IMR-90 (cell line): ENCODE results near the gene SDHB. TPM values are rescaled to one million over a fixed set of nuclear protein-coding genes. Genes with fewer than 3 reads are reported as not detected.

Experiments
- ATAC-seq: fragments of 200-7000 bp; cut with Tn5 transposase; 2 replicates; pipeline ENCODE4 v1.9.1; 2020; ENCODE audit warnings: low read depth, mild to moderate bottlenecking, moderate library complexity
- BruUV-seq: library from RNA; stranded (reverse); fragments of 400-500 nt; replicated peaks from 2 replicates; lab custom pipeline; 2021; lab: Mats Ljungman, UMichigan
- CTCF ChIA-PET: fragments of 300-600 bp; formaldehyde crosslinking; extraction: SDS; loops from one replicate; lab custom pipeline; 2021; ENCODE audit warnings: antibody characterized with exemption; lab: Yijun Ruan, JAX
- POLR2A ChIA-PET: fragments of 300-600 bp; sonication (Branson Sonifier 250); formaldehyde crosslinking; loops from one replicate; lab custom pipeline; 2022; ENCODE audit warnings: antibody characterized with exemption; ENCODE audit not compliant: unreplicated experiment; lab: Charles Lee
- DNase-seq: peaks from one replicate; pipeline ENCODE4 v3.0.0; 2013
- H2AFZ ChIP-seq: replicated peaks from 2 replicates; pipeline ENCODE3; 2013; ENCODE audit warnings: low read length, mild to moderate bottlenecking; ENCODE audit not compliant: poor library complexity
- H2AK5ac ChIP-seq: 2 replicates; pipeline ENCODE4 v1.6.1; 2013; ENCODE audit warnings: low read depth, low read length, inconsistent platforms
- H2AK9ac ChIP-seq: replicated peaks from 2 replicates; pipeline ENCODE3; 2013; ENCODE audit warnings: mild to moderate bottlenecking, low read depth, low read length, moderate library complexity; ENCODE audit not compliant: poor library complexity
- H2BK120ac ChIP-seq: 2 replicates; pipeline ENCODE4 v1.6.1; 2013; ENCODE audit warnings: low read depth, low read length, inconsistent platforms
- H2BK15ac ChIP-seq: 3 replicates; pipeline ENCODE4 v1.6.1; 2013; ENCODE audit warnings: low read depth, low read length, inconsistent platforms
- H2BK20ac ChIP-seq: 2 replicates; pipeline ENCODE4 v1.6.1; 2013; ENCODE audit warnings: low read depth, mild to moderate bottlenecking, inconsistent platforms, low read length, moderate library complexity
- H2BK5ac ChIP-seq: 2 replicates; pipeline ENCODE4 v1.6.1; 2013; ENCODE audit warnings: mild to moderate bottlenecking, low read depth, low read length, inconsistent platforms; ENCODE audit not compliant: poor library complexity, severe bottlenecking
- H3K14ac ChIP-seq: replicated peaks from 2 replicates; pipeline ENCODE4 v1.6.1; 2013; ENCODE audit warnings: low read depth, low read length, inconsistent platforms
- H3K18ac ChIP-seq: 2 replicates; pipeline ENCODE4 v1.6.1; 2013; ENCODE audit warnings: low read depth, low read length, control low read depth
- H3K23ac ChIP-seq: 2 replicates; pipeline ENCODE4 v1.6.1; 2013; ENCODE audit warnings: low read depth, low read length, inconsistent platforms
- H3K27ac ChIP-seq: 2 replicates; pipeline ENCODE4 v1.5.1; 2013; ENCODE audit warnings: mild to moderate bottlenecking, control low read depth, low read length; ENCODE audit not compliant: insufficient read depth
- H3K27me3 ChIP-seq: 2 replicates; pipeline ENCODE4 v1.6.1; 2013; ENCODE audit warnings: low read length; ENCODE audit not compliant: control insufficient read depth, insufficient read depth
- H3K36me3 ChIP-seq: 2 replicates; pipeline ENCODE4 v1.6.1; 2013; ENCODE audit warnings: low read length, mixed read lengths; ENCODE audit not compliant: control insufficient read depth, insufficient read depth
- H3K4ac ChIP-seq: 2 replicates; pipeline ENCODE4 v1.6.1; 2013; ENCODE audit warnings: low read depth, low read length, inconsistent platforms
- H3K4me1 ChIP-seq: 2 replicates; pipeline ENCODE4 v1.6.1; 2013; ENCODE audit warnings: low read length, mixed read lengths; ENCODE audit not compliant: control insufficient read depth, insufficient read depth
- H3K4me2 ChIP-seq: 2 replicates; pipeline ENCODE4 v1.6.1; 2013; ENCODE audit warnings: low read depth, mild to moderate bottlenecking, control low read depth, low read length, moderate library complexity
- H3K4me3 ChIP-seq: 2 replicates; pipeline ENCODE4 v1.5.1; 2013; ENCODE audit warnings: low read depth, mild to moderate bottlenecking, control low read depth, low read length, moderate library complexity; ENCODE audit not compliant: insufficient read depth
- H3K56ac ChIP-seq: 2 replicates; pipeline ENCODE4 v1.6.1; 2013; ENCODE audit warnings: low read length, inconsistent platforms; ENCODE audit not compliant: insufficient read depth; ENCODE audit errors: extremely low read depth
- H3K79me1 ChIP-seq, 2 experiments: 2 replicates each; pipeline ENCODE4 v1.6.1; 2013; ENCODE audit warnings: low read length in 2 of 2, inconsistent platforms in 1 of 2, low read depth in 1 of 2
- H3K9ac ChIP-seq: 2 replicates; pipeline ENCODE4 v1.6.1; 2013; ENCODE audit warnings: low read depth, low read length, control low read depth
- H3K9me1 ChIP-seq: 2 replicates; pipeline ENCODE4 v1.6.1; 2013; ENCODE audit warnings: low read length, inconsistent platforms; ENCODE audit not compliant: insufficient read depth
- H3K9me3 ChIP-seq: 2 replicates; pipeline ENCODE4 v1.6.1; 2013; ENCODE audit warnings: low read length; ENCODE audit not compliant: control insufficient read depth, insufficient read depth
- H4K20me1 ChIP-seq: 2 replicates; pipeline ENCODE4 v1.6.1; 2013; ENCODE audit warnings: low read length, inconsistent platforms; ENCODE audit not compliant: insufficient read depth
- H4K5ac ChIP-seq: 2 replicates; pipeline ENCODE4 v1.6.1; 2013; ENCODE audit warnings: mild to moderate bottlenecking, low read depth, low read length, control low read depth
- H4K8ac ChIP-seq, 2 experiments: 2 replicates each; pipeline ENCODE4 v1.6.1; 2013; ENCODE audit warnings: low read depth in 2 of 2, low read length in 2 of 2, control low read depth in 1 of 2, inconsistent platforms in 1 of 2
- H4K91ac ChIP-seq: 2 replicates; pipeline ENCODE4 v1.6.1; 2013; ENCODE audit warnings: low read depth, low read length, inconsistent platforms; ENCODE audit not compliant: insufficient read depth
- BHLHE40 ChIP-seq: fragments of 150-350 bp; IDR thresholded peaks from 2 replicates; pipeline ENCODE4 v1.6.1; 2016; ENCODE audit warnings: mild to moderate bottlenecking, low read depth, low read length
- CEBPB ChIP-seq: IDR thresholded peaks from 2 replicates; pipeline ENCODE4 v1.6.1; 2012; ENCODE audit warnings: low read depth, low read length, improper control_type of control experiment
- CHD1 ChIP-seq: IDR thresholded peaks from 2 replicates; pipeline ENCODE4 v1.6.1; 2012; ENCODE audit warnings: low read depth, low read length, improper control_type of control experiment
- CTCF ChIP-seq: conservative IDR thresholded peaks from 2 replicates; pipeline ENCODE4 v1.5.1; 2012; ENCODE audit warnings: mild to moderate bottlenecking, low read depth, low read length, improper control_type of control experiment
- ELK1 ChIP-seq: fragments of 150-350 bp; IDR thresholded peaks from 2 replicates; pipeline ENCODE4 v1.6.1; 2016; ENCODE audit warnings: low read depth, mild to moderate bottlenecking, low read length, moderate library complexity, borderline replicate concordance
- FOS ChIP-seq: fragments of 150-350 bp; IDR thresholded peaks from 2 replicates; pipeline ENCODE4 v1.6.1; 2016; ENCODE audit warnings: low read depth, low read length
- MAFK ChIP-seq: IDR thresholded peaks from 2 replicates; pipeline ENCODE4 v1.6.1; 2012; ENCODE audit warnings: low read depth, low read length, improper control_type of control experiment
- MAZ ChIP-seq: IDR thresholded peaks from 2 replicates; pipeline ENCODE4 v1.6.1; 2012; ENCODE audit warnings: low read depth, mild to moderate bottlenecking, low read length, improper control_type of control experiment, moderate library complexity, borderline replicate concordance
- MXI1 ChIP-seq: IDR thresholded peaks from 2 replicates; pipeline ENCODE4 v1.6.1; 2012; ENCODE audit warnings: low read depth, mild to moderate bottlenecking, low read length, moderate library complexity, borderline replicate concordance
- NFE2L2 ChIP-seq: fragments of 150-350 bp; IDR thresholded peaks from 2 replicates; pipeline ENCODE4 v1.6.1; 2016; ENCODE audit warnings: low read depth, mild to moderate bottlenecking, low read length
- POLR2A ChIP-seq: IDR thresholded peaks from 2 replicates; pipeline ENCODE4 v1.6.1; 2012; ENCODE audit warnings: mild to moderate bottlenecking, low read depth, low read length
- RAD21 ChIP-seq: IDR thresholded peaks from 2 replicates; pipeline ENCODE4 v1.6.1; 2012; ENCODE audit warnings: low read length, improper control_type of control experiment
- RCOR1 ChIP-seq: IDR thresholded peaks from 2 replicates; pipeline ENCODE4 v1.6.1; 2012; ENCODE audit warnings: mild to moderate bottlenecking, low read length, improper control_type of control experiment; ENCODE audit not compliant: insufficient replicate concordance
- RFX5 ChIP-seq: IDR thresholded peaks from 2 replicates; pipeline ENCODE4 v1.8.0; 2012; ENCODE audit warnings: low read depth, mild to moderate bottlenecking, low read length, moderate library complexity
- SMC3 ChIP-seq: fragments of 150-350 bp; IDR thresholded peaks from 2 replicates; pipeline ENCODE4 v1.6.1; 2016; ENCODE audit warnings: low read depth, mild to moderate bottlenecking, antibody characterized with exemption, low read length, moderate library complexity
- USF2 ChIP-seq: fragments of 150-350 bp; IDR thresholded peaks from 2 replicates; pipeline ENCODE4 v1.6.1; 2017; ENCODE audit warnings: mild to moderate bottlenecking, antibody characterized with exemption, low read length, low read depth
- WGBS, 2 experiments: methylation state at CpG; one replicate each; pipeline versions ENCODE4 v1.1.5 to v1.1.7; 2013; ENCODE audit warnings: missing lambda C conversion rate in 2 of 2; ENCODE audit not compliant: insufficient read length in 1 of 2; ENCODE audit errors: extremely low coverage in 2 of 2; 5-methylcytosine and 5-hydroxymethylcytosine counted together
- dilution Hi-C: fragments of 300-500 bp; cut with HindIII; formaldehyde crosslinking; loops from one replicate; pipeline ENCODE4 v1.14.3; 2018; ENCODE audit warnings: low sequenced_read_pairs; ENCODE audit not compliant: unreplicated experiment
- in situ Hi-C: fragments of 300-500 bp; cut with MboI; formaldehyde crosslinking; loops from 3 replicates; pipeline ENCODE4 v1.14.3; 2019; ENCODE audit warnings: low sequenced_read_pairs, inconsistent platforms, mixed read lengths
- intact Hi-C: fragments of 100-400 bp; cut with micrococcal nuclease; formaldehyde crosslinking; loops from 2 replicates; pipeline ENCODE4 v1.10.0; 2022
- polyA plus RNA-seq, 3 experiments: library from polyadenylated mRNA; depleted of rRNA; stranded (reverse); fragments of >200 nt; gene quantifications; 2 replicates each; pipeline ENCODE4 v1.2.3, GENCODE V29; 2012; ENCODE audit warnings: low replicate concordance in 1 of 3
- total RNA-seq: library from RNA; depleted of rRNA; stranded (reverse); fragments of >200 nt; gene quantifications from 2 replicates; pipeline ENCODE4 v1.2.3, GENCODE V29; 2012

SDHB gene
- total and polyA plus RNA-seq, 2 of the 4 experiments (the other 2 are of a cell fraction) = 122 to 206 TPM

- no peak for ATAC-seq
- in situ Hi-C loops = no loop called here
Observed at GRCh38 chr1:17067465-17068240, 13.8 kb upstream of the SDHB start.

More at GRCh38 chr1:17067465-17068240, 13.8 kb upstream of the SDHB start:
- no peak overlapping the region for H4K8ac ChIP-seq
- no peak overlapping the region for H2BK15ac ChIP-seq
- dilution Hi-C loops (no loop called here), intact Hi-C loops (no loop called here)
- no peak overlapping the region for H2BK120ac ChIP-seq
- 31% methylated on average over 2 of the region's 10 CpGs; no CpG with 5 or more reads in 1 of the 2 experiments for WGBS, 2 experiments
- H3K56ac ChIP-seq = no peak overlapping the region
- peaks cover 23% of the 10 kb centered on the region; the same call in 1 of the 2 replicates for H3K27me3 ChIP-seq
- H4K5ac ChIP-seq = no peak overlapping the region
- no peak overlapping the region for H2AK5ac ChIP-seq
- no peak overlapping the region for H3K27ac ChIP-seq
- H3K4ac ChIP-seq = no peak overlapping the region
- H2AFZ ChIP-seq = no peak overlapping the region
- no peak overlapping the region for H2AK9ac ChIP-seq
- H3K9ac ChIP-seq = no peak overlapping the region
- H3K18ac ChIP-seq = no peak overlapping the region
- peaks cover 8% of the 10 kb centered on the region for H3K9me3 ChIP-seq
- H2BK5ac ChIP-seq = no peak overlapping the region
- H3K4me1 ChIP-seq = no peaks in the 10 kb centered on the region
- BruUV-seq = no TSS peak
- H4K91ac ChIP-seq = no peak overlapping the region
- no peaks in the 10 kb centered on the region for H4K20me1 ChIP-seq
- no peaks in the 10 kb centered on the region for H3K36me3 ChIP-seq
- H3K4me3 ChIP-seq = no peak overlapping the region
- H2BK20ac ChIP-seq = no peak overlapping the region
- no peak for TF ChIP-seq BHLHE40
- TF ChIP-seq CEBPB = no peak
- no peak for TF ChIP-seq MXI1
- no peak for TF ChIP-seq NFE2L2
- no peak for TF ChIP-seq MAZ
- TF ChIP-seq RCOR1 = no peak
- TF ChIP-seq RAD21 = no peak
- TF ChIP-seq CTCF = no peak
- no peak for TF ChIP-seq SMC3
- no peak for TF ChIP-seq RFX5
- no peak for TF ChIP-seq CHD1
- TF ChIP-seq USF2 = no peak
- TF ChIP-seq ELK1 = no peak
- no peak for TF ChIP-seq POLR2A
- TF ChIP-seq MAFK = no peak
- TF ChIP-seq FOS = no peak
- ChIA-PET CTCF (no interaction called here), POLR2A (no interaction called here)
- H3K9me1 ChIP-seq = no peaks in the 10 kb centered on the region
- no peak overlapping the region for H3K4me2 ChIP-seq
- DNase-seq = no peak
- H3K14ac ChIP-seq = no peak overlapping the region
- H3K79me1 ChIP-seq = no peaks in the 10 kb centered on the region
- no peak overlapping the region for H3K23ac ChIP-seq
